CD4-positive, alpha-beta T cell treated with Interleukin-15 for 4 hours (primary cell): ENCODE data around the gene RASGEF1C.

Experiments
- DNase-seq: peaks from one replicate; pipeline ENCODE4 v3.0.0-alpha.2; 2020; ENCODE audit warnings: low spot score

Gene RASGEF1C

DNA sequence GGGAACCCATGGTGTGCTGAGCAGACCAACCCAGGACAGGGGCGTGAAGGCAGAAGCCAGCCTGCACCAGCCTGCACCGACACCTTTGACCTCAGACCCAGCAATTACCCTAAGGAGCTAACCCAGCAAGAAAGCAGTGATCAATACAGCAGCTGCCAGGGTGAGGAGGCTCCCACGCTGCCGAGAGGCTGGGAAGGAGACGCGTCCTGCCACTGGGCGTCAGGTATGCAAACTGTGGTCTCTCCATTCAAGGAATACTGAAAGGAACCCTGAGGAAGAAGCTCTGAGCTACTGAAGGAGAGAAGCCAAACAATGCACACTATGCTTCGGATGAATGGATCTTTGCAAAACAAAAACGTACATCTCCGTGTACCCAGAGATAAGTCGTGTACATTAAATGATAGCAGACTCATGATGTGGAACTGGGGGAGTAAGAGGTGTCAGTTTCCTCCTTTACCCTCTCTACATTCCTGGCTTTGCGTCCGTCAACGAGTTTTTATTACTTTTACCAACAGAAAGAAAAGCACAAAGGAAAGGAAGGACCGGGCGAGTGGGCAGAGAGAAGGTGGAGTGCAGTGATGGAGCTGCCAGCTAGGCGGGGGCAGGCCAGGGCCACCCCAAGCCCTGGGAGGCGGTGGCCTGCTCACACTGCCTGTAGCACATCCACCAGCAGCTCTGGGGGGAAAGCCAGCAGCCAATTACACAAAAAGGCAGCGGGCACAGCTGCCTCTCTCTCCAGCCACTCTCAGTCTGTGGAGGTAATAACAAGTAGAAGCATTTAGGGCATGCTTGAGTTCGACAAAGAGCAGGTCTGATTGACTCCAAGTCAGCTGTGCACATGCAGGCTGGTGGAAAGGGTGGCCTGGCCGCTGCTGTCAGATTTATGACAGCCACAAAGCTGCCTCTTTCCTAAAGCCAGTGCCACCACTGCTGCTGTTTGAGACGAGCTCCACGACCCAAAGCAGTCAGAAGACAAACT is 29.3 kb downstream of the RASGEF1C start:
- no peak for DNase-seq

DNA sequence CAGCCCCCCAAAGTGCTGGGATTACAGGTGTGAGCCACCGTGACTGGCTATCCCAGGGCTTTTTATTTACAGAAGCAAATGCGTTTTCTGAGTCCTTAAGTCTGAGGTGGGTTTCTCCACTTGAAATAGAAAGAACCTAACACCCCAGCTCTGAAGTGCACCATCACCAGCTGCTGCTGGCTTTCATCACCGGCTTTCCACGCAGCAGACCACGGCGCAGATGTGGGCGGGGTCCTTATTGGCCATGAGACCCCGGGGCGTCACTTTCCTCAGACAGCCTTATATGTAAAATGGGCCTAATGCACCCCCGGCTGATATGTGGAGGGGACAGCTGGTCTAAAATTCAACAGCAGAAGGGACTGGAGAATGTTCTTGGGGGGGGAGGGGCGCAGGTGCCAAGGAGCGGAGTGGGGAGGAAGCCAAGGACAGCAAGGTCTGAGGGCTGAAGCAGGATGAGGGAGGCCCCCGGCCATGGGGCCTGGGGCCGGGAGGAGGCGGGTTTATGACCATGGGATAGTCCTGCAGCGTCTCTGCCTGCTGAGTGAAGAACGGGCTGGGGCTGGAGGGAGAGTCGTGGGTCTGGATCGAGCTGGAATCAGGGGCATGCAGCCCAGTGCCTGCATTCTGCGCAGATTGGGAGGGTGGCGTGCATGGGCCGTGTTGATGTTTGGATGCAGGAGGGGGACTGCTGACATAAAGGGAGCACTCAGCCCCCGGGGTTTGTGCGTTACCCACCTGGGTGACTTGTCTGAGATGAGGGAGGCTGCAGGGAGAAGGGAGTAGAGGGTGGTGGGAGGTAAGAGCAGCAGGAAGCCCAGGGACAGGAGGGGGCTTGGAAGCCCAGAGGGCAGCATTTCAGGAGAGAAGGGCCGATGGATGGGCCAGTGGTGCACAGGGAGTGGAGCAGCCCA is 30.2 kb downstream of the RASGEF1C start:
- DNase-seq: no peak

GRCh38 chr5:180176191-180176590 is 32.8 kb downstream of the RASGEF1C start:
- DNase-seq: no peak

GRCh38 chr5:180175015-180175431 is 34.0 kb downstream of the RASGEF1C start:
- DNase-seq: no peak

DNA sequence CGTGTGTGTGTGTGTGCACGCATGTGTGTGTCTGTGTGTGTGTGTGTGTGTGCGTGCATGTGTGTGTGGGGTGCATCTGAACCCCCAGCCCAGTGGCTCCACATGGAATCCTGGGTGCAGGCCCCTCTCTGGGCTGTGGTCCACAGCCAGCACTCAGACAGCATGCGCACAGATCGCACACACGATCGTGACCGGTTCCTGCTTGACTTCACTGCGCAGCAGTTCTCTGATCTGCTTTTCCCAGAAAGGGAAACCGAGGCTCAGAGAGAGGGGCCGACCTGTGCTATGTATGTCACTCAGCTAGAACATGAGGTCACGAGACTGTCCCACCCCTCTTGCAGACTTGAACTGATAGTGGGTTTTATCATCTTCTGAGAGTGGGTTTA is 34.4 kb downstream of the RASGEF1C start:
- DNase-seq: no peak

- no peak for DNase-seq
Measured at GRCh38 chr5:180173875-180174586, 35.0 kb downstream of the RASGEF1C start.

DNA sequence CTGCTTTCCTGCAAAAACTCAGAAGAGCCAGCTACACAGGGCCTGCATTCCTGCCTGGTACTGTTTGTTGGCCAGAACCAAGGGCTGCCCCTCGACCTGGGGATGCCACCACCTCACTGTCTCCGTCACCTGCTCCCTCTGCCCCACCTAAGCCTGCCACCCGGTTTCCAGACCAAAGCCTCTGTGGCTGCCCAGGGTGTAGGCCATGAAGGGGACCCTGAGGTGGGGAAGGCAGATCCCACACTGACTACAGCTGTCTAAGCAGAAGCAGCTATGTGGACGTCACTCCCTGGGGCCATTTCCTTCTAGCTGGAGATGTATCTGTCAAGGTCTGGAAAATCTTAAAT is 35.8 kb downstream of the RASGEF1C start:
- no peak for DNase-seq

DNA sequence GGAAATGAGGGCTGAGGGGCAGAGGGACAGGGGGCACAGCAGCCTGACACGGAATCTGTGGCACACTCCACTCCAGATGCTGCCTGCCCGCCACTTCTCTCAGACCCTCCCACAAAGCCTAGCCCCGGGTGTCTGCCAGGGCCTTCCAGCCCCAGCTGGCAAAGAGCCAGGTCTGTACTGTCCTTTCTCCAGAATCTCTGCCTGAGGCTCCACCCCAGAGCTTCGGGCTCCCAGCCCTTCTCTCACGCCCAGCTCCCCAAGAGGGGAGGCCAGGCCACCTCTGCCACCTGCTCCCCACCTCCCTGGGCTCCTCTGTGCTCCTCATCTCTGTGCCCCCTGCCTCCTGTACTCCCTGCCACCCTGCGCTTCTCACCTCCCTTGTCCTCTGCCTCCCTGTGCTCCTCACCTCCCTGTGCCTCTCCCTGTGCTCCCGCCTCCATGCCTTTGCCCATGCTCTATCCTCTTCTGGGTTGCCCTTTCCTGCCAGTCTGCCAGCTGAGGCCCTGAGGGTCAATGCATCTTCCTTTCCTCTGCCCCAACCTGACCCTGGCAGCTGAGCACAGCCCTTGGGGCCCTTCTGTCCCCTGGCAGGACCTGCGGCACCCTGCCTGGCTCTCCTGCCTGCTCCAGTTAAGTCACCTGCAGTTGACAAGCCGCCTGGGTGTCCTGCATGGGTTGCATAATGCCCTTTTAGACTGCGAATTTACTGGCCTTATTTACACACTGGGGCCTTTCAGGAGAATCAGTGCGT is 36.4 kb downstream of the RASGEF1C start:
- no peak for DNase-seq

DNA sequence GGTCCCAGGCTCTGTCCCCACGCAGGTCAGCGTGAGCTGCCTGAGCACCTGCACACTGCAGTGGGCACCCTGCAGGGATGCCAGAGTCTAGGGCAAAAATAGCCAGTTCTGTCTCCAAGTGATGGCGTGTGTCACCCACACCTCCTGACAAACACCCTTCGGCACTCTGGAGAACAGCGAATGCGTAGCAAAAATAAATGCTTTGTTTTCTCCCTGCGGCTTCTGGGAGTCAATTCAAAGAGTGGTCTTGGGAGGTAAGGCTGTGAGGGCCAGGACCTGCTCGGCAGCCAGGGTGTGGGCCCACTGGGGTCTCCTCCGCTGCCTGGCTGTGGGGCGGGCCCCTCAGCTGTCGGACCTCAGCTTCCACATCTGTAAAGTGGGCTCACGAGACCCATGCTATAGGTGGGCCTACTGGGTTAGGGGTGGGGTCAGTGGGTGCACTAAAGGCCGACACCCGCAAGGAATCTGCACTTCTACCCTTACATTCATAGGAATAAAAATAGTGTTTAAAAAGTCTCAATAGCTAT is 37.4 kb downstream of the RASGEF1C start:
- no peak for DNase-seq

DNA sequence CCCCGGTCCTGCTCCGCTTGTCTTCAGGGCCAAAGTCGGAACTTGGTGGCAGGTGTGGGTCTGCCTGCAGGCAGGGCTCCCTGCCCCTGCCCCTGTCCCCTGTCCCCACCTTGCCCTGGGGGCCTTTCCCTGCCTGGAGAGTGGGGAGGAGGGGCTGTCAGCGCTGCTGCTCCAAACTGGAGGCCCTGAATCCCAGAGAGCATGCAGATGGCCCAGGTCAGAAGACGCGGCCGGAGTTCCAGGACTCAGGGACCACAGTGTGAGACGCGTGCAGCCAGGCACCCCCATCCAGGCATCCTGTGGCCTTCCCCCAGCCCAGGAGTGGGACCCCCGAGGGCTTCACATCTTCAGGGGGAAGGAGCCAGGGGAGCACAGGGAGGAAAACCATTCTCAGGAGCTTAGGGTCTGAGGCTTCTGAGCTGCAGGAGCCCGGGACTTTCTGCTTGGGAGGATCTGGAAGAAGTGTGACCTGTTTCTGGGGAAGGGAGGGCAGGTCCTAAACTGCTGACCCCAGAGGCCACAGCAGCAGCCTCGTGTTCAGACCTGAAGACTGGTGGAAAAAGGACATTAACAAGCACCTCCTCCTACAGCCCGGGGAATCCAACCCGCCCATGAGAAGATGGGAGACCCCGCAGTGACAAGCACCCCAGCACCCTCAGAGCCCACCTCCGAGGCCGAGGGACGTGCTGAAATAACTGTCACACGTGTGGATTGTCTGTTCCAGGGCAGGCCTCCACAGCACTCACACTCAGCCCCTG is 38.0 kb downstream of the RASGEF1C start:
- no peak for DNase-seq

- DNase-seq: no peak
Measured at GRCh38 chr5:180170106-180170809, 38.8 kb downstream of the RASGEF1C start.

GRCh38 chr5:180169248-180170105 is 39.5 kb downstream of the RASGEF1C start:
- no peak for DNase-seq

DNA sequence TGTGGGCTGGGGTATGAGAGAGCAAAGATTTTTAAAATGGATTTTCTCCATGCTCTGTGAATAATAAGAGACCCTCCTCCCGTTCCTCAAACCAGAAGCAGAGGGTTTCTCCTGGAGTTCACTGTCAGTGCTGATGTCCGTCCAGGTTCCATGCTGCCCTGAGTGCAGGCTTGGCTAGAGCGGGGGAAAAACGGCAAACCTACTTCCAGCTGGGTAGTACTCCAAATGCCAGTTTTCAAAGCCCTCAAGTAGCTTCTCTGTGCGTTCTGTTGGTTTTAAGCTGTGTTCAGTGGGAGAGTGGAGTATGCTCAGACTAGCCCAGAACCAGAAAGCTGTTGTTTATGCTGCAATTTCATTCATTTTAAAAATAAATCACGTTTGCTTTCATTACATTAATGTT is 40.3 kb downstream of the RASGEF1C start:
- no peak for DNase-seq

GRCh38 chr5:180166176-180166575 is 42.8 kb downstream of the RASGEF1C start:
- DNase-seq: no peak

GRCh38 chr5:180162304-180162661 is 46.7 kb downstream of the RASGEF1C start:
- DNase-seq: no peak

DNA sequence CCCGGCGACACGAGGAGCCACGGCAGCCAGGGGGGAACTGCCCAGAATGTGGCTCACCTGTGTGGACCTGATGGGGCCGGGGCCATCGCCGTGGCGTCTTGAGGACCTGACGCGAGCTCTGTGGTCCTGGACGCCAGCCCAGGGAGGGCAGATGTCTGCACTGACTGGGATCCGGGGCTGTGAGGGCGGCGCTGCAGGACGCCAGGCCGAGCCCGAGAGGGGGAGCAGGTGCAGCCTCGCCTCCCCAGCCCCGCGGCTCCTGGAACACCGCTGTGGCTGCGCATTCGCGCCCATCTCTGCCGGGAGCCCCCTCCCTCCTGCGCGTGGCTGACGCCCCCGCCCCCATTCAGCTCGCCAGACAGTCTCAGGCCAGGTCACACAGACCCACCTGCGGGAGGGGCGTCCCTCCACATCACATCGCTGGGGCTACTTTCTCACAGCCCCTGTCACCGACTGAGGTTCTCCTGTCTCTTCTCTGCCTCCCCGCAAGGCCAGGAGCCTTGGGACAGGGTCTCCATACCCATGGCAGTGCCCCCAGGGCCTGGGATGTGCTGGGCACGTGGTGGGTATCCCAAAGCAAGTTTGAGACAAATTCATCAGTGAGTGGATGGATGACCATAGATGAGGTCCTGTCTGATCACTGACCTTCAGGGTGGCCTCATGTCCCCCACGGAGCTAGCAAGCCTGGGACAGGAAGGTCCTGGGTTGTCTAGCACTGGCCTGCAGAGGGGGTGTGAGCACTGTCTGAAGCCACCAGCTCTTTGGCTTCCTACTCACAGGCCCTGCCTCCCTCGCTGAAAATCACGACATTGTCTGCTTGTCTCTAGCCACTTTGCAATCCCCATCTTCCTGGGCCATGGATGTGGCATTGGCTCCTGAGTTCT is 47.3 kb downstream of the RASGEF1C start:
- DNase-seq: no peak

GRCh38 chr5:180160789-180161188 is 48.2 kb downstream of the RASGEF1C start:
- no peak for DNase-seq

GRCh38 chr5:180160215-180160614 is 48.8 kb downstream of the RASGEF1C start:
- DNase-seq: no peak
